H9 (cell line): Measurements from ENCODE around the gene COA7. TPM values are rescaled to one million over a fixed set of nuclear protein-coding genes. Genes with fewer than 3 reads are reported as not detected.

Experiments
- DNase-seq: peaks from one replicate; pipeline ENCODE4 v3.0.0-alpha.2; 2017
- H2AFZ ChIP-seq: one replicate; pipeline ENCODE4 v1.6.1; 2013; ENCODE audit warnings: mild to moderate bottlenecking, low read length, control low read depth, moderate library complexity
- H2AK5ac ChIP-seq: 2 replicates; pipeline ENCODE4 v1.6.1; 2013; ENCODE audit warnings: low read length, control low read depth, mixed read lengths; ENCODE audit not compliant: insufficient read length
- H2BK120ac ChIP-seq: one replicate; pipeline ENCODE4 v1.6.1; 2013; ENCODE audit warnings: low read depth, mild to moderate bottlenecking, low read length, control low read depth, inconsistent platforms; ENCODE audit not compliant: poor library complexity, severe bottlenecking
- H2BK12ac ChIP-seq: 2 replicates; pipeline ENCODE4 v1.6.1; 2013; ENCODE audit warnings: low read length, control low read depth, mixed read lengths, low read depth; ENCODE audit not compliant: insufficient read length
- H2BK15ac ChIP-seq: 2 replicates; pipeline ENCODE4 v1.6.1; 2013; ENCODE audit warnings: low read depth, low read length, control low read depth
- H2BK20ac ChIP-seq: one replicate; pipeline ENCODE4 v1.6.1; 2013; ENCODE audit warnings: low read depth, mild to moderate bottlenecking, low read length, control low read depth, inconsistent platforms; ENCODE audit not compliant: poor library complexity, severe bottlenecking
- H2BK5ac ChIP-seq: 2 replicates; pipeline ENCODE4 v1.6.1; 2013; ENCODE audit warnings: low read length, control low read depth, mixed read lengths; ENCODE audit not compliant: insufficient read length
- H3K14ac ChIP-seq: 2 replicates; pipeline ENCODE4 v1.6.1; 2013; ENCODE audit warnings: low read length, control low read depth; ENCODE audit not compliant: insufficient read depth
- H3K18ac ChIP-seq: 2 replicates; pipeline ENCODE4 v1.6.1; 2013; ENCODE audit warnings: low read depth, mild to moderate bottlenecking, mixed read lengths, low read length, control low read depth; ENCODE audit not compliant: insufficient read length
- H3K23ac ChIP-seq: 2 replicates; pipeline ENCODE4 v1.6.1; 2013; ENCODE audit warnings: low read length, control low read depth, mixed read lengths, low read depth; ENCODE audit not compliant: insufficient read length
- H3K23me2 ChIP-seq: 2 replicates; pipeline ENCODE4 v1.6.1; 2013; ENCODE audit warnings: low read depth, mild to moderate bottlenecking, mixed read lengths, low read length, control low read depth; ENCODE audit not compliant: insufficient read length, poor library complexity, severe bottlenecking
- H3K27ac ChIP-seq: 2 replicates; pipeline ENCODE4 v1.5.1; 2013; ENCODE audit warnings: low read length, control low read depth, mixed read lengths, low read depth; ENCODE audit not compliant: insufficient read length
- H3K27me3 ChIP-seq: 2 replicates; pipeline ENCODE4 v1.6.1; 2013; ENCODE audit warnings: low read length, control low read depth, inconsistent platforms; ENCODE audit not compliant: insufficient read depth
- H3K4ac ChIP-seq: 2 replicates; pipeline ENCODE4 v1.6.1; 2013; ENCODE audit warnings: low read depth, mild to moderate bottlenecking, control low read depth, inconsistent platforms, low read length, moderate library complexity
- H3K4me1 ChIP-seq: 2 replicates; pipeline ENCODE4 v1.6.1; 2013; ENCODE audit warnings: low read length, control low read depth, inconsistent platforms; ENCODE audit not compliant: insufficient read depth
- H3K4me2 ChIP-seq: 2 replicates; pipeline ENCODE4 v1.6.1; 2013; ENCODE audit warnings: low read length, control low read depth, mixed read lengths; ENCODE audit not compliant: insufficient read length, insufficient read depth
- H3K56ac ChIP-seq: 2 replicates; pipeline ENCODE4 v1.6.1; 2013; ENCODE audit warnings: low read depth, mild to moderate bottlenecking, mixed read lengths, low read length, control low read depth; ENCODE audit not compliant: insufficient read length
- H3K79me1 ChIP-seq: 2 replicates; pipeline ENCODE4 v1.6.1; 2013; ENCODE audit warnings: low read depth, mild to moderate bottlenecking, moderate library complexity, low read length, control low read depth, inconsistent platforms; ENCODE audit not compliant: insufficient read depth, poor library complexity, severe bottlenecking
- H3K79me2 ChIP-seq: 2 replicates; pipeline ENCODE4 v1.6.1; 2013; ENCODE audit warnings: low read length, control low read depth, inconsistent platforms; ENCODE audit not compliant: insufficient read depth
- H3K9ac ChIP-seq: 2 replicates; pipeline ENCODE4 v1.6.1; 2013; ENCODE audit warnings: low read length, control low read depth, mixed read lengths; ENCODE audit not compliant: insufficient read length; ENCODE audit errors: extremely low read depth
- H3K9me3 ChIP-seq: one replicate; pipeline ENCODE4 v1.6.1; 2013; ENCODE audit warnings: low read depth, low read length, inconsistent platforms; ENCODE audit not compliant: control insufficient read depth
- H3T11ph ChIP-seq: one replicate; pipeline ENCODE4 v1.6.1; 2013; ENCODE audit warnings: mild to moderate bottlenecking, low read length, control low read depth, inconsistent platforms
- H4K20me1 ChIP-seq: one replicate; pipeline ENCODE4 v1.6.1; 2013; ENCODE audit not compliant: control insufficient read depth, insufficient read length, insufficient read depth
- H4K5ac ChIP-seq: 2 replicates; pipeline ENCODE4 v1.6.1; 2013; ENCODE audit warnings: low read depth, mild to moderate bottlenecking, mixed read lengths, low read length, control low read depth; ENCODE audit not compliant: insufficient read length
- H4K8ac ChIP-seq: replicated peaks from 2 replicates; pipeline ENCODE4 v1.6.1; 2013; ENCODE audit warnings: low read length, control low read depth, mixed read lengths, low read depth; ENCODE audit not compliant: insufficient read length
- H4K91ac ChIP-seq: 2 replicates; pipeline ENCODE4 v1.6.1; 2013; ENCODE audit warnings: low read depth, mild to moderate bottlenecking, moderate library complexity, mixed read lengths, low read length, control low read depth; ENCODE audit not compliant: insufficient read length
- H3K27ac Mint-ChIP-seq, 3 experiments: 2 replicates in 2 of 3; 3 replicates in 1 of 3; pipeline ENCODE4 v1.8.0; 2020 to 2021; ENCODE audit warnings: mixed read lengths in 3 of 3, mild to moderate bottlenecking in 1 of 3, moderate library complexity in 1 of 3
- H3K27me3 Mint-ChIP-seq: 2 replicates; pipeline ENCODE4 v1.8.0; 2021; ENCODE audit warnings: low read depth, mild to moderate bottlenecking, moderate library complexity, mixed read lengths
- H3K36me3 Mint-ChIP-seq, 3 experiments: 2 replicates in 2 of 3; 3 replicates in 1 of 3; pipeline ENCODE4 v1.8.0; 2020 to 2021; ENCODE audit warnings: low read depth in 3 of 3, mixed read lengths in 3 of 3; ENCODE audit not compliant: insufficient read depth in 1 of 3
- H3K4me1 Mint-ChIP-seq, 2 experiments: 2 replicates each; pipeline ENCODE4 v1.8.0; 2020; ENCODE audit warnings: mixed read lengths in 2 of 2
- H3K4me3 Mint-ChIP-seq, 2 experiments: 2 replicates in 1 of 2; 3 replicates in 1 of 2; pipeline ENCODE4 v1.8.0; 2020 to 2021; ENCODE audit warnings: mild to moderate bottlenecking in 2 of 2, mixed read lengths in 2 of 2, moderate library complexity in 1 of 2
- H3K9me3 Mint-ChIP-seq, 2 experiments: 2 replicates in 1 of 2; 3 replicates in 1 of 2; pipeline ENCODE4 v1.8.0; 2020; ENCODE audit warnings: mild to moderate bottlenecking in 2 of 2, mixed read lengths in 2 of 2, moderate library complexity in 1 of 2
- WGBS: extraction: QIAGEN DNeasy Blood & Tissue Kit; methylation state at CpG from one replicate; pipeline ENCODE4 v1.1.7; 2013; ENCODE audit warnings: missing lambda C conversion rate, low lambda C conversion rate, mixed read lengths; ENCODE audit not compliant: insufficient read length; ENCODE audit errors: extremely low coverage; 5-methylcytosine and 5-hydroxymethylcytosine counted together
- total RNA-seq: library from RNA; stranded (reverse); gene quantifications from 2 replicates; pipeline ENCODE4 v1.2.1, GENCODE V29; 2021
- TF ChIP-seq, protein P1 (sequence below): fragments of 200-600 bp; sonication (generic); conservative IDR thresholded peaks from 3 replicates; pipeline ENCODE4 v1.8.0; 2021; ENCODE audit warnings: antibody characterized with exemption, mild to moderate bottlenecking

The COA7 gene
- total RNA-seq, 1 experiment from 2014 or later, result 69.1 TPM

DNA sequence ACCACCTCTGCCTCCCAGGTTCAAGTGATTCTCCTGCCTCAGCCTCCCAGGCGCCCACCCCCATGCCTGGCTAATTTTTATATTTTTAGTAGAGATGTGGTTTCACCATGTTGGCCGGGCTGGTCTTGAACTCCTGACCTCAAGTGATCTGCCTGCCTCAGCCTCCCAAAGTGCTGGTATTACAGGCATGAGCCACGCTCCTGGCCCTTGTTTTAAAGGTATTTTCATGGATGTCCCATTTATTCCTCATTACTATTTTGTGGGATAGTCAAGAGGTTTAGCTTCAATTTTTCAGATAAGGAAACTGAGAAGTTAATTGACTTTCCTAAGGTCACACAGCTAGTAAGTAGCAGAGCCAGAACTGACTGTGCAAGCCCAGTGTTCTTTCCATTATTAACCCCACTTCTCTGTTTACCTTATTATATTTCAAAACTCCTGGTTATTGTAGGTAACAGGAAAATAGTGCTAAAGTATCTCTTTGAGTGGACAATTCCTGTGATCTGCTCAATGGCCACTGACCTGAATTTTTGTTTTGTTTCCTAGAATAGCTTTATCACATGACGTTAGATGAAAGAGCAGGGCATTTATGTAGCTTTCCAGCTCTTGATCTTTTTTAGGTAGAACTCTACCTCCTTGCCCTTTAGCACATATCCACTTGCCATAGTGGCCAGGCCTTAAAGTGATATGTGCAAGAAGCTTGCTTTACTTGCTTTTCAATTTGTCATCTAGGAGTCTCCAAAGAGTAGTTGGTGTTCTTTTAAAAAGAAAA is 41.7 kb upstream of the COA7 start:
- H3K9ac ChIP-seq, result no peak overlapping the region
- H3K27me3 ChIP-seq, result no peaks in the 10 kb centered on the region
- no peak overlapping the region for H3K23ac ChIP-seq
- no CpG with 5 or more reads among the region's 4 CpGs for WGBS
- no peak overlapping the region for H3K4me2 ChIP-seq
- peaks cover 0 to under 1% of the 10 kb centered on the region in 2 experiments; a peak in 1 of 4 replicates for H3K4me1 Mint-ChIP-seq
- TF ChIP-seq, protein P1, sequence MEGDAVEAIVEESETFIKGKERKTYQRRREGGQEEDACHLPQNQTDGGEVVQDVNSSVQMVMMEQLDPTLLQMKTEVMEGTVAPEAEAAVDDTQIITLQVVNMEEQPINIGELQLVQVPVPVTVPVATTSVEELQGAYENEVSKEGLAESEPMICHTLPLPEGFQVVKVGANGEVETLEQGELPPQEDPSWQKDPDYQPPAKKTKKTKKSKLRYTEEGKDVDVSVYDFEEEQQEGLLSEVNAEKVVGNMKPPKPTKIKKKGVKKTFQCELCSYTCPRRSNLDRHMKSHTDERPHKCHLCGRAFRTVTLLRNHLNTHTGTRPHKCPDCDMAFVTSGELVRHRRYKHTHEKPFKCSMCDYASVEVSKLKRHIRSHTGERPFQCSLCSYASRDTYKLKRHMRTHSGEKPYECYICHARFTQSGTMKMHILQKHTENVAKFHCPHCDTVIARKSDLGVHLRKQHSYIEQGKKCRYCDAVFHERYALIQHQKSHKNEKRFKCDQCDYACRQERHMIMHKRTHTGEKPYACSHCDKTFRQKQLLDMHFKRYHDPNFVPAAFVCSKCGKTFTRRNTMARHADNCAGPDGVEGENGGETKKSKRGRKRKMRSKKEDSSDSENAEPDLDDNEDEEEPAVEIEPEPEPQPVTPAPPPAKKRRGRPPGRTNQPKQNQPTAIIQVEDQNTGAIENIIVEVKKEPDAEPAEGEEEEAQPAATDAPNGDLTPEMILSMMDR, result no peak
- no peaks in the 10 kb centered on the region for H3K4me1 ChIP-seq
- H2AK5ac ChIP-seq, result no peak overlapping the region
- no peak overlapping the region for H3T11ph ChIP-seq
- H3K9me3 Mint-ChIP-seq, result peaks cover 10% of the 10 kb centered on the region in 2 experiments
- no peak overlapping the region for H2AFZ ChIP-seq
- no peaks in the 10 kb centered on the region for H3K23me2 ChIP-seq
- H3K79me2 ChIP-seq, result no peaks in the 10 kb centered on the region
- no peak overlapping the region for H3K27ac ChIP-seq
- no peak overlapping the region for H2BK5ac ChIP-seq
- no peak overlapping the region for H3K56ac ChIP-seq
- H2BK15ac ChIP-seq, result no peak overlapping the region
- H3K27ac Mint-ChIP-seq, result no peak overlapping the region
- H3K4ac ChIP-seq, result no peak overlapping the region
- H3K18ac ChIP-seq, result no peak overlapping the region
- H3K36me3 Mint-ChIP-seq, result peaks cover 11 to 17% (median 12%) of the 10 kb centered on the region in 3 experiments
- no peaks in the 10 kb centered on the region for H3K9me3 ChIP-seq
- no peak overlapping the region for H4K91ac ChIP-seq
- no peak overlapping the region for H2BK120ac ChIP-seq
- no peak for DNase-seq
- no peak overlapping the region for H4K5ac ChIP-seq
- H3K14ac ChIP-seq, result no peak overlapping the region
- no peaks in the 10 kb centered on the region for H3K79me1 ChIP-seq
- H4K8ac ChIP-seq, result no peak overlapping the region
- no peaks in the 10 kb centered on the region for H4K20me1 ChIP-seq
- no peak overlapping the region for H3K4me3 Mint-ChIP-seq
- H3K27me3 Mint-ChIP-seq, result no peaks in the 10 kb centered on the region
- H2BK20ac ChIP-seq, result no peak overlapping the region
- no peak overlapping the region for H2BK12ac ChIP-seq
